Measurements from ENCODE around the gene GRN. TPM values are rescaled to one million over a fixed set of nuclear protein-coding genes. Genes with fewer than 3 reads are reported as not detected.

The GRN gene
- total RNA-seq, 4 donors from 2014 or later, result 546 to 1,119 (median 694) TPM

DNA sequence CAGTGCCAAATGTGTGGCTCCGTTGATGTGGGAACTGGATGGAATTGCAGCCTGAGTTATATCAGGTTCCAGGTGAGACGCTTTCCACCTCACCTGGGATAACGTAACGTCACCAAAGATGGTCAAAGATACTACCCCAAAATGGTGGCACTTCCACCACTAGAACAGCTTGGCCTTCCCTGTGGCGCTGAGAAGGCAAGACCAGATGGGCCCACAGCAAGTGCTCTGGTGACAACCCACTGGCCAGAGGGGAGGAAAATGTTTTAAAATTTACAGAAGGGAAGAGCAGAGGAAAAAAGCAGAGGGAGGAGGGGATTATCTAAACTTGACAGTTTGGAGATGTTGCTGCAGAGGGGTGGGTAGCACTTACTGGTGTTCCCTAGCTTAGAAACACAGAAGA, 51.8 kb downstream of the GRN start:
- 90 to 92% methylated on average over 3 to 5 of the region's 5 CpGs for WGBS, 2 donors (ENCODE audit: low coverage in 1 of 2)
- H3K36me3 ChIP-seq, result peaks cover 0 to 27% (median 8%) of the 10 kb centered on the region in 4 donors
- H3K27ac ChIP-seq, result no peak overlapping the region
- H3K9me3 ChIP-seq, result no peaks in the 10 kb centered on the region
- TF ChIP-seq EP300 (IDR thresholded peaks at IDR 0.05; ENCODE audit: low read depth) (no peak), POLR2A (IDR thresholded peaks at IDR 0.05) (no peak), POLR2AphosphoS5 (IDR thresholded peaks at IDR 0.05) (no peak)
- TF ChIP-seq, protein P1, sequence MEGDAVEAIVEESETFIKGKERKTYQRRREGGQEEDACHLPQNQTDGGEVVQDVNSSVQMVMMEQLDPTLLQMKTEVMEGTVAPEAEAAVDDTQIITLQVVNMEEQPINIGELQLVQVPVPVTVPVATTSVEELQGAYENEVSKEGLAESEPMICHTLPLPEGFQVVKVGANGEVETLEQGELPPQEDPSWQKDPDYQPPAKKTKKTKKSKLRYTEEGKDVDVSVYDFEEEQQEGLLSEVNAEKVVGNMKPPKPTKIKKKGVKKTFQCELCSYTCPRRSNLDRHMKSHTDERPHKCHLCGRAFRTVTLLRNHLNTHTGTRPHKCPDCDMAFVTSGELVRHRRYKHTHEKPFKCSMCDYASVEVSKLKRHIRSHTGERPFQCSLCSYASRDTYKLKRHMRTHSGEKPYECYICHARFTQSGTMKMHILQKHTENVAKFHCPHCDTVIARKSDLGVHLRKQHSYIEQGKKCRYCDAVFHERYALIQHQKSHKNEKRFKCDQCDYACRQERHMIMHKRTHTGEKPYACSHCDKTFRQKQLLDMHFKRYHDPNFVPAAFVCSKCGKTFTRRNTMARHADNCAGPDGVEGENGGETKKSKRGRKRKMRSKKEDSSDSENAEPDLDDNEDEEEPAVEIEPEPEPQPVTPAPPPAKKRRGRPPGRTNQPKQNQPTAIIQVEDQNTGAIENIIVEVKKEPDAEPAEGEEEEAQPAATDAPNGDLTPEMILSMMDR (IDR thresholded peaks at IDR 0.05), result no peak
- H3K4me3 ChIP-seq, result no peak overlapping the region
- intact Hi-C loops (cut with DNase I; ENCODE audit: low total_unique reads) (no loop called here), in situ Hi-C loops (cut with MboI; ENCODE audit: low pct_ligation_motif_present in 1 of 4, low pct_unique_long_range_greater_than_20kb in 1 of 4, low sequenced_read_pairs in 3 of 4) (loop anchor here in 1 of 4 donors (25.0 kb wide), 1 partner anchor 115 kb away; the partner anchor contains the start of gene GPATCH8)
- DNase-seq, result no peak
- H3K4me1 ChIP-seq, result no peaks in the 10 kb centered on the region
- no peaks in the 10 kb centered on the region for H3K27me3 ChIP-seq

DNA sequence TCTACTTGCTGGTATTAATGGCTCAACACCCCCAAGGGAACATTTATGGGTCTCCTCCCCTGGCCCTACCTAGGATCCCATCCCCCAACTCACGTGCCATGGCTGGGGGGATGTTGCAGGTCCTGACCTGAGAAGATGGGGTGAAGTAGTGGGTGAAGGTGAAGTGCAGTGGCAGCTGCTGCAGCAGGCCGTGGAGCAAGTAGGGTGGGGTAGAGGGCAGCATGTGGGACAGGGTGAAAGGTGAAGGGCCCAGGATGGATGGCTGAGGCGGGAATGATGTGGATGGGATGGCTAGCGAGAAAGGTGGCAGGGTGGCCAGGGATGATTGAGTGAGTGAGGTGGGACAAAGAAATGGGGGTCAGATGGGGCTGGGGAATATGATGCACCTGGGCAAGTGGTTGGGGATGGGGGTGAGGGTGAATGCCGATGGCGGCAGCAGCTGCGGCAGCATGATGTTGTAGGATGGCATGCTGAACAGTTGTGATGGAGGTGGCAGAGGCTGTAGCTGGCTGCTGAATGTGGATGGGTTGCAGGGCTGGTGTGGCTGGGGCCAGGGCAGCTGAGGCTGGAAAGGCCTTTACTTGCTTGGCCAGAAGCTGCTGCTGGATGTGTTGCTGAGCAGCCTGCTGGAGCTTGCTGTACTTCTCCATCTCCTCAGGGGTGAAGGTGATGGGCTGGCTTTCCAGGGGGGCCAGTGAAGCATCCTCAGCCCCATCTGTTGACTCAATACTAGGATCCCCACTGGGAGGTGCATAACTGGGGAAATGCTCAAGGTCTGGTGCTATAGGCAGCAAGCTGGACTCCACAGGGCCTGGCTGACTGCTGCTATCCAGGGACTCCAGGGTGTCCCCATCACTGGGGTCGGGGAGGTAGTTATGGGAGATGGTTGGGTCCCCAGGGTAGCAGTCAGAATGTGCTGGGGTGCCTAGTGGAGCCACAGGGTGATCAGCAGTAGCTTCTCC, 52.7 kb downstream of the GRN start:
- Histone ChIP-seq H3K4me3 (no peak overlapping the region), H3K4me1 (no peaks in the 10 kb centered on the region), H3K27me3 (no peaks in the 10 kb centered on the region), H3K9me3 (no peaks in the 10 kb centered on the region), H3K27ac (no peak overlapping the region), H3K36me3 (peaks cover 0 to 27% (median 8%) of the 10 kb centered on the region in 4 donors)
- in situ Hi-C loops (cut with MboI; ENCODE audit: low pct_ligation_motif_present in 1 of 4, low pct_unique_long_range_greater_than_20kb in 1 of 4, low sequenced_read_pairs in 3 of 4) (loop anchor here in 1 of 4 donors (25.0 kb wide), 1 partner anchor 115 kb away; the partner anchor contains the start of gene GPATCH8), intact Hi-C loops (cut with DNase I; ENCODE audit: low total_unique reads) (no loop called here)
- 93 to 94% methylated on average over 7 to 8 of the region's 8 CpGs for WGBS, 2 donors (ENCODE audit: low coverage in 1 of 2)
- no peak for DNase-seq
- TF ChIP-seq POLR2A (IDR thresholded peaks at IDR 0.05), result no peak
- no peak for TF ChIP-seq POLR2AphosphoS5 (IDR thresholded peaks at IDR 0.05)
- no peak for TF ChIP-seq EP300 (IDR thresholded peaks at IDR 0.05; ENCODE audit: low read depth)
- TF ChIP-seq, protein P1 (IDR thresholded peaks at IDR 0.05), result no peak

DNA sequence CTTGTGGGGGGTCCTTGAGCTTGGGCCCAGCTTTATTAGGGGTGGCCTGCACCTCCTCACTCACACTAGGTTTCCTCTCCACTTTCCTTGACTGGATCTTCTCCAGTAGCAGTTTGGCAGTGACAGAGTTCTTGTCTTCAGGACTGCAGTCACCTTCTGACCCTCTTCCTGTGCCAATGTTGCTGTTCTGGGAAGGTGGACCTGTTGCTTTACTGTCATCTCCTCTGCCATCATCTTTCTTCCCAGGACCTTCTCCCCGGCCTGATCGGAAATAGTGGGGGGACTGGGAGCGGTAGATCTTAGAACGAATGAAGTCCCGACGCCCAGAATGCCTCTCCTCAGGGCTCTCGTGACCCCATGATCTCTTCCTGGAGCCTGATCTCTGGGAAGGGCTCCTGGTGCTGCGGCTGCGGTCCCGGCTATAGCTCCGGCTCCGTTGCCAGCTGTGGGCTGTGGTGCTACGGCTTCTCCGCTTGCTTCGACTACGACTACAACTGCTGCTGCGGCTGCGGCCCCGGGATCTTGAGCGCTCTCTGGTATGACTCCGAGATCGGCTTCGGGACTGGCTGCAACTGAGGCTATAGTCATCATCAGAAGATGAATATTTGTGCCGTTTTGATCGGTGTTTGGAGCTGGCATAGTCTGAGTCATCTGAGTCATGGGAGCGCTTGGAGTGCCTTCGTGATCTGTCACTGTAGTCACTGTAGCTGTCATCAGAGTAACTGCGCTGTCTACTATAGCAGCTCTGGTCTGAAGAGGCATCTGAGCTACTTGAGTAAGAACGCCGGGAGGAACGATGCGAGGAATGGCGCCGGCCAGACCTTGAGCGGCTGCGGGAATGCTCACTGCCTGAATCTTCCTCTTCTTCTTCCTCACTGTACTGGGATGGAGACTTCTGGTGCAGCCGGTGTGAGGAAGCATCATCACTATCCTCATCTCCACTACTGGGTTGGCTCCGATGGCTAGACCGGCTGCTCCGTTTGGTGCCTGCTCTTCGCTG, 53.9 kb downstream of the GRN start:
- no peaks in the 10 kb centered on the region for H3K4me1 ChIP-seq
- no peak for DNase-seq
- no peaks in the 10 kb centered on the region for H3K9me3 ChIP-seq
- H3K36me3 ChIP-seq, result peaks cover 0 to 27% (median 9%) of the 10 kb centered on the region in 4 donors
- no peaks in the 10 kb centered on the region for H3K27me3 ChIP-seq
- H3K4me3 ChIP-seq, result no peak overlapping the region
- intact Hi-C loops (cut with DNase I; ENCODE audit: low total_unique reads), result no loop called here
- in situ Hi-C loops (cut with MboI; ENCODE audit: low pct_ligation_motif_present in 1 of 4, low pct_unique_long_range_greater_than_20kb in 1 of 4, low sequenced_read_pairs in 3 of 4), result loop anchor here in 1 of 4 donors (25.0 kb wide), 1 partner anchor 113 kb away; the partner anchor contains the start of gene GPATCH8
- TF ChIP-seq EP300 (IDR thresholded peaks at IDR 0.05; ENCODE audit: low read depth) (no peak), POLR2AphosphoS5 (IDR thresholded peaks at IDR 0.05) (no peak), POLR2A (IDR thresholded peaks at IDR 0.05) (no peak)
- TF ChIP-seq, protein P1 (IDR thresholded peaks at IDR 0.05), result no peak
- 97% methylated on average over 41 of the region's 41 CpGs; no CpG with 5 or more reads in 1 of the 2 donors for WGBS, 2 donors (ENCODE audit: low coverage in 1 of 2)
- no peak overlapping the region for H3K27ac ChIP-seq
